Upper lobe of left lung (tissue), 6 donors: ENCODE measurements around the gene ZBED1. TPM values are rescaled to one million over a fixed set of nuclear protein-coding genes. Genes with fewer than 3 reads are reported as not detected.

Source experiments
- ATAC-seq, 2 donors: fragments of 200-7000 bp; cut with Tn5 transposase; one replicate each; pipeline ENCODE4 v1.9.1; 2022; ENCODE audit warnings: mild to moderate bottlenecking in 2 of 2, moderate library complexity in 2 of 2; ENCODE audit not compliant: low FRiP score in 2 of 2
- DNase-seq, 2 donors: peaks; one replicate each; pipeline ENCODE4 v3.0.0-alpha.2; 2019 to 2020
- H3K27ac ChIP-seq, 4 donors: fragments of 200-600 bp; sonication (generic); one replicate each; pipeline ENCODE4 v1.5.1; 2016 to 2019
- H3K27me3 ChIP-seq, 4 donors: fragments of 200-600 bp; sonication (generic); one replicate each; pipeline ENCODE4 v1.5.1; 2017 to 2019
- H3K36me3 ChIP-seq, 4 donors: fragments of 200-600 bp; sonication (generic); one replicate each; pipeline ENCODE4 v1.5.1; 2016 to 2019
- H3K4me1 ChIP-seq, 4 donors: fragments of 200-600 bp; sonication (generic); one replicate each; pipeline ENCODE4 v1.5.1; 2018 to 2019
- H3K4me3 ChIP-seq, 4 donors: fragments of 200-600 bp; sonication (generic); one replicate each; pipeline ENCODE4 v1.5.1; 2017 to 2019; ENCODE audit warnings: mild to moderate bottlenecking in 2 of 4, moderate library complexity in 1 of 4
- H3K9me3 ChIP-seq, 4 donors: fragments of 200-600 bp; sonication (generic); one replicate each; pipeline ENCODE4 v1.5.1; 2018 to 2019
- EP300 ChIP-seq, 4 donors: sonication (generic); formaldehyde crosslinking; IDR thresholded peaks; one replicate each; pipeline ENCODE4 v1.5.1; 2017; ENCODE audit warnings: antibody characterized with exemption in 4 of 4, control low read depth in 2 of 4
- POLR2A ChIP-seq, 4 donors: fragments of 450-650 bp; IDR thresholded peaks; one replicate each; pipeline ENCODE4 v1.5.1; 2016 to 2017; ENCODE audit warnings: antibody characterized with exemption in 4 of 4, mild to moderate bottlenecking in 2 of 4
- POLR2AphosphoS5 ChIP-seq, 2 donors: sonication (generic); formaldehyde crosslinking; IDR thresholded peaks; one replicate each; pipeline ENCODE4 v1.5.1; 2017; ENCODE audit warnings: antibody characterized with exemption in 2 of 2
- WGBS, 2 donors: methylation state at CpG; one replicate each; pipeline ENCODE4 v1.1.5; 2017 to 2018; 5-methylcytosine and 5-hydroxymethylcytosine counted together
- total RNA-seq, 6 donors: library from RNA; depleted of rRNA in 4 of 6; stranded (reverse); fragments of >200 nt in 4 of 6; gene quantifications; one replicate each; pipeline versions ENCODE4 v1.1.0 to v1.2.1, GENCODE V29; 2016 to 2021
- TF ChIP-seq, protein P1 (sequence below), 6 experiments: fragments of 450-650 bp in 4 of 6; fragments of 200-600 bp in 2 of 6; sonication (generic) in 2 of 6; IDR thresholded peaks; one replicate each; pipeline ENCODE4 v1.5.1; 2016 to 2019; ENCODE audit warnings: antibody characterized with exemption in 6 of 6
- donor health status: DM: no; HTN: no; CAD: no; lungs with moderate emphysema.
- donor health status: DM: no; HTN: yes; CAD: no; lungs with severe emphysema.

Gene ZBED1
- total RNA-seq, 6 donors from 2014 or later, result 33.2 to 48.7 (median 41.6) TPM

DNA sequence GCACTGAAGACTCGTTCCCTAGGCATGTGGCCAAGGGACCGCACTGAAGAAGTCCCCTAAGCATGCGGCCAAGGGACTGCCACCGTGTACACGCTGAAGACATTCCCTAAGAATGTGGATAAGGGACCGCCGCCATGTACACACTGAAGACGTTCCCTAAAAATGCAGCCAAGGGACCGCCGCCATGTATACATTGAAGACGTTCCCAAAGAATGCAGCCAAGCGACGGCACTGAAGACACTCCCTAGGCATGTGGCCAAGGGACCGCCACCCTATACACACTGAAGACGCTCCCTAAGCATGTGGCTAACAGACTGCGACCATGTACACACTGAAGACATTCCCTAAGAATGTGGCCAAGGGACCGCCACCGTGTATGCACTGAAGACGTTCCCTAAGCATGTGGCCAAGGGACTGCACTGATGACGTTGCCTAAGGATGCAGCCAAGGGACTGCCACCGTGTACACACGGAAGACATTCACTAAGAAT lies 31.5 kb downstream of the ZBED1 start:
- no peak for DNase-seq
- 90 to 95% methylated on average over 16 to 22 of the region's 22 CpGs for WGBS, 2 donors

DNA sequence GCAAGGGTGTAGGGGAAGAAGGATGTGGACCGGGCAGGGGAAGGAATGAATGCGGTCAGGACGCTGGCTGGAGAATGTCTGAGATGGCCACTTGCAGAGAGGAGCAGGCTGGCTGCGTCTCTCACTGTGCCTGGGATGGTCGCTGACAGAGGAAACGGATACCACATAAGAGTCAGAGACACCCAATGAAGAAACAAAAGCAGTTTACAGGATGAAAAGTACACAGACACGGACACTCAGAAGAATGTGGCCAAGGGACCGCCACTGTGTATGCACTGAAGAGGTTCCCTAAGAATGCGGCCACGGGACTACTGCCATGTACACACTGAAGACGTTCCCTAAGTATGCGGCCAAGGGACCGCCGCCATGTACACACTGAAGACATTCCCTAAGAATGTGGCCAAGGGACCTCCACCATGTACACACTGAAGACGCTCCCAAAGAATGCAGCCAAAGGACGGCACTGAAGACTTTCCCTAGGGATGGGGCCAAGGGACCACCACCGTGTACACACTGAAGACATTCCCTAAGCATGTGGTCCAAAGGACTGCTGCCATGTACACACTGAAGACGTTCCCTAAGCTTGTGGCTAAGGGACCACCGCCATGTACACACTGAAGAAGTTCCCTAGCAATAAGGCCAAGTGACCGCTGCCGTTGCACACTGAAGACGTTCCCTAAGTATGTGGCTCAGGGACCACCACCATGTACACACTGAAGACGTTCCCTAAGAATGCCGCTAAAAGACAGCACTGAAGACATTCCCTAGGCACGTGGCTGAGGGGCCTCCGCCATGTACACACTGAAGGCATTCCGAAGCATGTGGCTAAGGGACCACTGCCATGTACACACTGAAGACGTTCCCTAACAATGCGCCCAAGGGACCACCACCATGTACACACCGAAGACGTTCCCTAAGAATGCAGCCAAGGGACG lies 32.2 kb downstream of the ZBED1 start:
- no peaks in the 10 kb centered on the region for H3K9me3 ChIP-seq
- H3K4me3 ChIP-seq, result no peak overlapping the region
- 88 to 91% methylated on average over 30 to 32 of the region's 32 CpGs for WGBS, 2 donors
- no peaks in the 10 kb centered on the region for H3K36me3 ChIP-seq
- DNase-seq, result no peak
- H3K4me1 ChIP-seq, result no peaks in the 10 kb centered on the region
- no peaks in the 10 kb centered on the region for H3K27me3 ChIP-seq
- H3K27ac ChIP-seq, result no peak overlapping the region
- no peak for ATAC-seq
- TF ChIP-seq, protein P1, sequence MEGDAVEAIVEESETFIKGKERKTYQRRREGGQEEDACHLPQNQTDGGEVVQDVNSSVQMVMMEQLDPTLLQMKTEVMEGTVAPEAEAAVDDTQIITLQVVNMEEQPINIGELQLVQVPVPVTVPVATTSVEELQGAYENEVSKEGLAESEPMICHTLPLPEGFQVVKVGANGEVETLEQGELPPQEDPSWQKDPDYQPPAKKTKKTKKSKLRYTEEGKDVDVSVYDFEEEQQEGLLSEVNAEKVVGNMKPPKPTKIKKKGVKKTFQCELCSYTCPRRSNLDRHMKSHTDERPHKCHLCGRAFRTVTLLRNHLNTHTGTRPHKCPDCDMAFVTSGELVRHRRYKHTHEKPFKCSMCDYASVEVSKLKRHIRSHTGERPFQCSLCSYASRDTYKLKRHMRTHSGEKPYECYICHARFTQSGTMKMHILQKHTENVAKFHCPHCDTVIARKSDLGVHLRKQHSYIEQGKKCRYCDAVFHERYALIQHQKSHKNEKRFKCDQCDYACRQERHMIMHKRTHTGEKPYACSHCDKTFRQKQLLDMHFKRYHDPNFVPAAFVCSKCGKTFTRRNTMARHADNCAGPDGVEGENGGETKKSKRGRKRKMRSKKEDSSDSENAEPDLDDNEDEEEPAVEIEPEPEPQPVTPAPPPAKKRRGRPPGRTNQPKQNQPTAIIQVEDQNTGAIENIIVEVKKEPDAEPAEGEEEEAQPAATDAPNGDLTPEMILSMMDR (IDR thresholded peaks at IDR 0.05), result no peak
- no peak for TF ChIP-seq EP300 (IDR thresholded peaks at IDR 0.05)
- TF ChIP-seq POLR2A (IDR thresholded peaks at IDR 0.05), result no peak
- no peak for TF ChIP-seq POLR2AphosphoS5 (IDR thresholded peaks at IDR 0.05)

More for the DNA sequence above, 31.5 kb downstream of the ZBED1 start:
- TF ChIP-seq POLR2A (IDR thresholded peaks at IDR 0.05), result no peak
- TF ChIP-seq EP300 (IDR thresholded peaks at IDR 0.05), result no peak
- ATAC-seq, result no peak
- Histone ChIP-seq H3K27me3 (no peaks in the 10 kb centered on the region), H3K4me3 (no peak overlapping the region), H3K27ac (no peak overlapping the region), H3K36me3 (no peaks in the 10 kb centered on the region), H3K9me3 (no peaks in the 10 kb centered on the region), H3K4me1 (no peaks in the 10 kb centered on the region)

DNA sequence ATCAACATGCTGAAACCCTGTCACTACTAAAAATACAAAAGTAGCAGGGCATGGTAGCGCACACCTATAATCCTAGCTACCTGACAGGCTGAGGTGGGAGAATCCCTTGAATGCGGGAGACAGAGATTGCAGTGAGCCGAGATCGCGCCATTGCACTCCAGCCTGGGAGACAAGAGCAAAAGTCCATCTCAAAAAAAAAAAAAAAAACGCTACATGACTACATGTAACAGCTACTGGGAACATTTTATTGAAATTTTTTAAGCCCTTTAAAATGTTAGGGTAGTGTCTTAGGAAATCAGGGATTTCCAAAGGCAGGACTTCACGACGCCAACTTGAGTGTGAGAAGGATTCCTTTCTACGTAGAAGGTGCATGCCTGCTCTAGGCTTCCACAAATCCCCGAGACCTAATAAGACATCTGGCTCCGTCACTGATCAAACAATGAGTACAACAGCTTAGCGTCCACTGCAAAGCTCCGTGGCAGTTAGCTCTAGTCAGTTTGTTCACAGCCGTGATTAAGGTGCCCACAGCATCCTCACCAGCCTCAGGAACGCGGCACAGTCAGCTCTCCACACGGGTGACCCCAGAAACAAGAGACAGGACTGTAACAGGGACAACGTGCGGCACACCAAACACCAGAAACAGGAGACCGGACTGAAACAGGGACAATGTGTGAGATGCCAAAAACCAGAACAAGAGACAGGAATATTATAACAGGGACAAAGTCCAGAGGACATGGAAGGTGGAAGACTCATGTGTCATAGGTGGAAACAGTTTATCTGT lies 33.7 kb downstream of the ZBED1 start:
- ATAC-seq (no peak), DNase-seq (no peak)
- 85 to 88% methylated on average over 20 of the region's 20 CpGs for WGBS, 2 donors
- TF ChIP-seq POLR2A (IDR thresholded peaks at IDR 0.05), result no peak
- TF ChIP-seq EP300 (IDR thresholded peaks at IDR 0.05), result no peak
- no peak for TF ChIP-seq POLR2AphosphoS5 (IDR thresholded peaks at IDR 0.05)
- TF ChIP-seq, protein P1 (IDR thresholded peaks at IDR 0.05), result no peak
- no peaks in the 10 kb centered on the region for H3K9me3 ChIP-seq
- no peaks in the 10 kb centered on the region for H3K4me1 ChIP-seq
- H3K4me3 ChIP-seq, result no peak overlapping the region
- no peak overlapping the region for H3K27ac ChIP-seq
- H3K27me3 ChIP-seq, result no peaks in the 10 kb centered on the region
- no peaks in the 10 kb centered on the region for H3K36me3 ChIP-seq

DNA sequence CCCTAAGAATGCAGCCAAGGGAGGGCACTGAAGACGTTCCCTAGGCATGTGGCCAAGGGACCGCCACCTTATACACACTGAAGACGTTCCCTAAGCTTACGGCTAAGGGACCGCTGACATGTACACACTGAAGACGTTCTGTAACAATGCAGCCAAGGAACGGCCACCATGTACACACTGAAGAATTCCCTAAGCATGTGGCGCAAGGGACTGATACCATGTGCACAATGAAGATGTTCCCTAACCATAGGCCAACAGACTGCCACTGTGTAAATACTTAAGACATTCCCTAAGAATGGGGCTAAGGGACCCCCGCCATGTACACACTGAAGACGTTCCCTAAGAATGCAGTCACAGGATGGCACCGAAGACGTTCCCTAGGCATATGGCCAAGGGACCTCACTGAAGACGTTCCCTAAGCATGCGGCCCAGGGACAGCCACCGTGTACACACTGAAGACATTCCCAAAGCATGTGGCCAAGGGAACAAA lies 36.1 kb downstream of the ZBED1 start:
- ATAC-seq (no peak), DNase-seq (no peak)
- Histone ChIP-seq H3K36me3 (no peaks in the 10 kb centered on the region), H3K27me3 (no peaks in the 10 kb centered on the region), H3K4me1 (no peaks in the 10 kb centered on the region), H3K27ac (no peak overlapping the region), H3K4me3 (no peak overlapping the region), H3K9me3 (no peaks in the 10 kb centered on the region)
- TF ChIP-seq POLR2AphosphoS5 (IDR thresholded peaks at IDR 0.05), result no peak
- TF ChIP-seq POLR2A (IDR thresholded peaks at IDR 0.05), result no peak
- no peak for TF ChIP-seq EP300 (IDR thresholded peaks at IDR 0.05)
- TF ChIP-seq, protein P1 (IDR thresholded peaks at IDR 0.05), result no peak
- 87 to 88% methylated on average over 10 to 15 of the region's 15 CpGs for WGBS, 2 donors
